Measurements from ENCODE around the gene ARMC9.
"Not testable (repeated sequence)": the region's sequence is repeated elsewhere in the genome, so short reads cannot be mapped to it uniquely, and the experiment has no call there.

The ARMC9 gene

DNA sequence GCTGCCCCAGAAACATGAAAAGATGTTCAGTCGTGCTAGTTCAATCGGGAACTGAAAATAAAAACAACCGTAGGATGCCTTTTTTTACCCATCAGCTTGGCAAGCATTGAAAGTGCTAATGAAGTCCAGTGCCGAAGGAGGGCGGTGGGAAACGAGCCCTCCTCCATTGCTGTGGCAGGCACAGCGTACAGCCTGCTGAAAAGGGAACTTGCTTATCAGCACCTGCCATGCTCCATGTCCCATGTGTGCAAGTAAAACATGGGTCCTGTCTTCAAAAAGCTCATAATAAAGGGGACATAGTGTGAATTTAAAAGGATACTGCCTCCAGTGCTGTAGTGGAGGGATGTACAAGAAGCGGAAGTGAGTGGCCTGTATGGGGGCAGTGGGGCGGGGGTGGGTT, 82.4 kb downstream of the ARMC9 start:
- no peak for DNase-seq (ENCODE audit: low read depth in 2 of 2)

DNA sequence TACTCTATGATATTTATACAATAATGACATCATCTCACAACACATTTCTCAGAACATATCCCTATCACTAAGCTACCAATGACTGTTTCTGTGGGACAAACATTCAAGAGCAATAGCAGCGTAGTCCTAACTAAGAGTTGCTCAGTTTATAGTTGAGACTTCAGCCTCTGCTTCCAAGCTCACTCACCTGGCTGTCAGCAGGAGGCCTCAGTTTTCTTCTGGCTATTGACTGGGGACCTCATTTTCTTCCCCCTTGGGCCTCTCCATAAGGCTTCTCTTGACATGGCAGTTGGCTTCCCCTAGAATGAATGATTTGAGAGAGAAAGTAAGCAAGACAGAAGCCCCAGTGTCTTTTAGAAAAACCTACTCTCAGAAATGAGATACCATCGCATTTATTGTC, 85.9 kb downstream of the ARMC9 start:
- DNase-seq (ENCODE audit: low read depth in 2 of 2) = no peak

DNA sequence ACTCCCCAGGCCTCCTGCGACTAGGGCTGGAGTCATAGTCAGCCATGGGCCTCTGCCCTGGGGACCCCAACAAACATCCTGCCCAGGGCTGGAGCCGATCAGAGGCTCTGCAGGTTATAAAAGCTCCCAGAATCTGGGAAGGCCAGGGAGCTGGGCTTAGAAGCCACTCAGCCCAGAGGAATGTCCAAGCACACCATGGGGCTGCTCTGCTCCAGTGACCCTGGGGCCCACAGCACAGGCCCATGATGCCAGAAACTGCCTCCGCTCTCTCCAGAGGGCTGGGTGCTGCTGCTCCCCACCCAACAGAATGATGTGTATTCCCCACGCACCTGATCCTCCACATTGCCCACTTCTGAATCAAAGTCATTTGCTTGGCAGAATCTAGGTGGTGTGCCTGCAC, 88.5 kb downstream of the ARMC9 start:
- no peak for DNase-seq (ENCODE audit: low read depth in 2 of 2)

DNA sequence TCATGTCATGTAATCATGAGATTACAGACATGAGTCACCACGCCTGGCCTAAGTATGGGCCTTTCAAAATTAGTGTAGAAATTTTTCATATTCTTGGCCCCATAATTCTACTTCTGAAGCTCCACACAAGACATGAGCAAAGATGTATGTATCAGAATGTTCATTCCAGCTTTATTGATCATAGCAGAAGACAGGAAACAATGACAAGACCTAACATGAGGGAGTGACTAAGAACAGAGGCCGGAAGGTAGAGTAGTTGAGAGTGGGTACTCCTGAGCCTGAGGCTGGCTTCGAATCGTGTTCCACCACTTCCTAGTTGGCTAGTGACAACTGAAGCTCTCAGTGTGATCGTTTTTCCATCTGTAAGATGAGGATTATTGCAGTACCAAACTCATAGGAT, 89.3 kb downstream of the ARMC9 start:
- no peak for DNase-seq (ENCODE audit: low read depth in 2 of 2)

DNA sequence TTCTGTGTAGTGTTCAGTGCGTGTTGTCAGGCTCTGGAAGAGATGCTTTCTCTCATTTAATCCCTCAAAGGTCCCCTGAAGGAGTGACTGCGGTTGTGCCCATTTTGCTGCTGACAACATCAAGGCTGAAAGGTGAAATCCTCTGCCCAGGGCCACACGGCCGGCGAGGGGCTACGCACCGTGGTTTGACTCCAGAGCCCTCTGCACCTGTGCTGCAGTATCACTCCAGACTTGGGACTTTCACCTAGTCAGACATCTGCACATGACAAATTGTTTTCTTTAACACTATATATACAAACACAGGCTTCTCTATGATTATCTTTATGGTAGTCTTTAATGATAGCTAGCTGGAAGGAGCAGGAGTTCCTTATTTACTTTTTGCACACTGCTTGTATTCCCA, 90.2 kb downstream of the ARMC9 start:
- no peak for DNase-seq (ENCODE audit: low read depth in 2 of 2)

DNA sequence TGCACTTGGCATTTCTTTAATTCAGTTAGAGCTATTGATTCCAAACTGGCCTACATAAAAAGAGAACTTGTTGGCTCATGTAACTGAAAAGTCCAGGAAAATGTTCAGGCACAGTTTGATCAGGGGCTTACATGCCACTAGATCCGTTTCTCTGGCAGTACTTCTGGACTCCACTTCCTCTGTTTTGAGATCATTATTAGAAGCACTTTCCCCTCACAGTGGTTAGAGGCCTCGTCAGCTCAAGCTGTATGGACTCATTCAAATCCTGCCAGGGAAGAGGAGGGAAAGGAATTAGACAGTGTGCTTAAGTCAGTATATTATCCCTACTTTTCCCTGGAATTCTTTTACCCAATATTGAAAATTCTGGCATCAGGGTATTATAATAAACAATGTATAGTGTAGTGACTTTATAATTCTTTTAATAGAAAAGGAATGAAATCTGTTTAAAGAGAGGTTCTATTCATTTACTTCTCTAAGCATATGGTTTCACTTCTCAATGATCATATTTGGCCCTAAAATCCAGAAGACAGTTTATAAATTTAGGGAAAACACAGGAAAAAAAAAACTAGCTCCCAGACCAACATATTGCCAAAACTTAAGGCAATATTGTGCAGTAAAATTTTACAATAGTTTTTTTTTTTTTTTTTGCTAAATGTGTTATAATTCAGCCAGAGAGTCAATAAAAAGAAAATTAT, 92.0 kb downstream of the ARMC9 start:
- no peak for DNase-seq (ENCODE audit: low read depth in 2 of 2)

DNA sequence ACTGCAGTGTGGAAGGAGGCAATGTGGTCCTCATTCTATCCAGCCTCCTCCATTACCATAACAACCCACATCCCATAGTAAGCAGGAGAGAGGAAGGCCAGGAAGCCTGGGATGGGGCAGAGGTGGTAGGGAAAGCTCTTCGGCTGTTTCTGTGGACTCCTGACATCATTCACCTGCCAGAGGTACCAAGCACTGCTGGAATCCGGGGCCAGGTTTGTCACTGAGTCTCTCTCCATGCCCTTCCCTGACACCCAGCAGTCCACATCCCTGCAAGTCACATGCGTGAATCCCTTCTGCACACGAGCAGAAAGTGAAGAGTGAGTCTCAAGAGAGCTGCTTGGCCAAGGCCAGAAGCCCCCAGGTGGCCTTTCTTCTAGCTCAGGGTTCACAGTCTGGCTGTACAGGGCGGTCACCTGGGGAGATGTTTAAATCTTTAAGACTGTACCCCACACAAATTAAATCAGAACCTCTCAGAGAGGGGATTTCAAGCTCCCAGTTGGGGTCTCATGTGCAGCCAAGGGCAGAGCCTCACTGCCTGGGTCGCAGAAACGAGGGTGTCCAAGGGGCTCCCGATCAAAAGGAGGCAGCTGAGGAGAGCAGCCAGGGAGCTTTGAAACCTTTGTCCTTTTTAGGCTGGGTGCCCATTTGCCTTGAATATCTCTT, 94.2 kb downstream of the ARMC9 start:
- no peak for DNase-seq (ENCODE audit: low read depth in 2 of 2)

DNA sequence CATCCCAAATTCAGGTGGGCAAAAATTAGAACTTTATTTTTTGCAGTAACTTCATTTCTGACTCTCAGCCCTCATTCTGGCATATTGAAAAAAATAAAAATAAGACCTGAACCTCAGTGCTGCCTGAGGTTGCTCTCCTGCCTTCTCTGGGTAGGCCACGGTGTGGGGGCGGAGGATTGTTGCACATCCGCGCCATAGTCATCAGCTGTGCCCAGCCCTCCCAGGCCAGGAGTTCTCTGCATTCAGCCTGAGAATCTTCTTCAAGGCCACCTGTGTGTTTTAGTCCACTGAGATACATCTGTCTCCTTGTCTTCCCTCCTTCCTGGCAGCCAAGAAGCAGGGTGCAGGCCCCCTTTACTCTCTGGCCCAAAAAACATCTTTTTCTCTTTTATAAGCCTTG, 94.7 kb downstream of the ARMC9 start:
- DNase-seq (ENCODE audit: low read depth in 2 of 2) = no peak

DNA sequence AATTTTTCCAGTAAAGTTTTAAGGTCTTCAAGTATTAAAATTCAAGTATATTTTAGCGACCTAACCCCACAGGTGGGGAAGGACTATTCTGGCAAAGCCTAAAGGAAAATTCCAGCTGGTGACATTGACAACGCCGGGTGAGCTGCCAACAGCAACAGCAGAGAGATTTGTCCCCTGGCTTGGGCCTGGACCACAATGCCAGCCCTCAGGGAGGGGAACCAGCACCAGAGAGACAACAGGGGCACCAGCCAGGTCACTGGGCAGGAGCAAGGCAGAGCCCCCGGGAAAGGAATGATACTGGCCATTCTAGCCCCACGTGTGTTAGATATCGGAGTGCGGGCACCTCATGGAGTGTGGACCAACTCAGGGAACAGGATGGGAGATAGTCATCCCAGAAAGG, 95.7 kb downstream of the ARMC9 start:
- no peak for DNase-seq (ENCODE audit: low read depth in 2 of 2)

DNA sequence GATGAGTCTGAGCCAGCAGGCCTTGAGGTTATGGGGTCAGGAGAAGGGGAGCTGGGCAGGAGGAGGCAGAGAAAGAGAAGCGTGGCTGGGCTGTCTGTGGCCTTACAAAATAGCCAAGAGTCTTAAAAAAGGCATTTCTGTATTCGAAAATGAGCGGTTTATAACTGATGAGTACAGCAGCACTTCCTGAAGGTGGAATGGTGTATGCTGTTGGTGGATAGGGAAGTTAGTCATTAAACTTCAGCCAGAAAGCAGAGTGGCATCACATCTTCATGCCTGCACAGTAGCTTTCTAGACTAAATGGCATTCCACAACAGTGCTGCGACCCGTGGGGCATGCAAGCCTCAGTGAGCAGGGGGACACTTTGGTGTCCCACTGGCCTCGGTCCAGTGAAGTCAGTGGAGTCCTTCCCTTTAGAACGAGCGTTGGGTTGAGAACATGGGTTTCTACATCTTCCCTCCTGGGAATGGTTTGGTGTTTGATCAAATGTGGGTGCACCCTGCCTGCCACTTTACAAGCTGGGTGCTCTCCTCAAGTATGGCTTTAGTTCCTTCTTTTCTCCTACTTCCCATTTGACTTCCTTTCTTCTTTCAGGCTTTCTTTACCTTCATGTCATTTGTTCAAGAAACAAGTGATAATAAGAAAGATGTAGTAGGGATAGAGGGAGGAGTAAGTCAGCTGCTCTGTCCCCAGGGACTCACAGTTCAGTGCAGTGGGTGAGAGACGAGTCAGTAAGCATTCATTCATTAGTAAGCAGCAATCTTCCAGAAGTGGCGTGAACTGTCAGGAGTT, 96.3 kb downstream of the ARMC9 start:
- no peak for DNase-seq (ENCODE audit: low read depth in 2 of 2)

DNA sequence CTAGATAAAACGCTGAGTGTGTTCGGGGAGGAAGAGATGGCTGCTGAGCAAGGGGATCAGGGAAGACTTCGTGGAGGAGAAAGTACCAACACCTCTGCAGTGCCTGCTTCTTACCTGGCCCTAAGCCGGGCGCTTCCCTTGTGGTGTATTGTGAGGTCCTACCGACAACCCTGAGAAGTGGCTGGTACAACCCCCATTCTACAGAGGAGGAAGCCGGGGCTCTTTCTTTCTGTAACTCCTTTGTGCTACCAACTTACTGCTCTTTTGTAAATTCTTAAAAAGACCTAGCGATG, 96.9 kb downstream of the ARMC9 start:
- DNase-seq (ENCODE audit: low read depth in 2 of 2) = no peak

DNA sequence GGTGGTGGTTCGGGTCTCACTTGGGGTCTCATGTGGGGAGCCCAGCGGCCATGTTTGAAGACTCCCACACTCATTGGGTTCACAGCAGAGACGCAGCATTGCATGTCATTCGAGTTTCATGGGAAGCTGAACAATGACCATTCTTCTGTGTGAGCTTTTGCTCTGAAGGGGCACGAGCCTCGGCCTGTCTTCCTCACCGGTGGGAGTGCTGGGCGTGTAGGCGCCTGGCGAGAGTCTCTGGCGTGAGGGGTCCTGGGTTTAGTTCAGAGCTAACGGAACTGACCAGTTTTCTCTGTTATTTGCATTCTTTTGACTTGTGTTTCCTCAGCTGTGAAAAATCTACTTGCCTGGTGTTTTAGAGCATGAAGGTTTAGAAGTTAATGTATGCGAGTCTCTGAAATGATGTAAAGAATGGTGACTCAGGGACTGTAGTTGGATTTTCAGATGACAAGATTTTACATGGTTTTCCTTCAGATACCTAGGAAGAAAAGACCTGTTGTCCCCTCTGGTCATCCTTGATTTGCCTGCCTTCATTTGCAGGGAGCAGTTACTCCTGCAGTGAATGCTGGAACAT, 98.1 kb downstream of the ARMC9 start:
- DNase-seq (ENCODE audit: low read depth in 2 of 2) = no peak

DNA sequence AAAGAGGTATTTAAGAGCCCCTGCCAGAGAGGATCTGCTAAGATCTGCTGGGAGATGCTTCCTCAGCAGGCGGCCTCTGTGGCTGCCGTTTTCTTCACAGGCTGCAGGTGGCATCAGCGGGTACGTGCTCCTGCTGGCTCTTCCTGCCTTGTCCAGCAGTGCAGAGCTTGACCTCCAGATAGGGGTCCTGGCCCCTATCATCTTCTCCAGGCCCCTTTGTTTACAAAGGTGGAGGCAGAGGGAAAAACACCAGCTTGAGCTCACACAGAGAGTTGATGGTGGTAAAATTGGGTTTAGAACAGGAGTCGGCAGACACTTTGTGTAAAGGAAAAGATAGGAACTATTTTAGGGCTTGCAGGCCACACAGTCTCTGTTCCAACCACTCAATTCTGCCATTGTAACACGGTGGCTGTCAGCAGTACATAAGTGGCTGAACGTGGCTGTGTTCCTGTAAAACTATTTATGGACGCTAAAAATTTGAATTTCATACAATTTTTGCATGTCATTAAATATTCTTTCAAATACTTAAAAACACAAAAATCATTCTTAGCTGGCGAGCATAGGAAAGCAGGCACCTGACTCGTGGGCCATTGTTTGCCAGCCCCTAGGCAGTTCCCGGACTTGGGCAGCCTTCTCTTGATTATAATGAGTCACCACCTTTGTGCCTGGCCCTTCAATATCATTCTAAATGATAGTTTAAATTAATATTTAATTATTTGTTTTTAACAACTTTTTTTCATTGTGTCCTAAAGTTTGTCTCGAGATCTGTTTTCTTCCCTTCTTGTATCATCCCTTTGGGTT, 98.9 kb downstream of the ARMC9 start:
- DNase-seq (ENCODE audit: low read depth in 2 of 2) = no peak

DNA sequence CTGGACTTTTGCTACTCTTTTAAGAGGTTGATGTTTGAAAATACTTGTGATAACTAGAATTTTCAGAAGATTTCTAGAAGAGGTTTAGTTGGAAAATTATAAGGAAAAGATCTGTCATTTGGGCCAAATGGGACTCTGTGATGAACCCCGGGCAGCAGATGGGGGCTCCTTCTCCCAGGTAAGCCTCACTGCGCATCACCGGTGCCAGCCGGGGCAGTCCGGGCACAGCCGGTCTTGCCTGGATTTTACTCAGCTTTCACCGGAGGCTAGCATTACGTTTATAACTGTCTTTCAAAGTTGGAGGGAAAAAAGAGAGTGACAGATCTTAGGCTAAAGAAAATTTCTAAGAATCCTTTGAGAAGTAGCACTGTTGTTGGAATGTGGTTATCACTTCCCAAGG, 99.7 kb downstream of the ARMC9 start:
- DNase-seq (ENCODE audit: low read depth in 2 of 2) = no peak

DNA sequence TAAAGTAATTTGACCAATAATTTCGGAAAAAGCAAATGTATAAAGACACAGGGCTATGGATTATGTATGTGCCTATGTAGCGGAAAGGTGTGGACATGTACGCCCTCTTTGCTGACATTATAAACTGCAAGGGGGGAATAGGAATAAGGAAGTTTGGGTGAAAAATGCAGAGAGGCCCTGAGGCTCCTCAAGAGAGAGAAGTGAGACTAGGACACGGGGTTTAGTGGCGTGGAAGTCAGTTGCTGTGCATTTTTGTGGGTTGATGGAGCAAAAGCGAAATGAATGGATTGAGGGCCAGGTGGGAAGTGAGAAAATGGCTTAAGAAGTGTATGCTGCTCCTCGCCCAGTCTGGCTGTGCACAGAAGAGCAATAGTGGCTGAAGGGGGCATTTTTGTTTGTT, 100.8 kb downstream of the ARMC9 start:
- no peak for DNase-seq (ENCODE audit: low read depth in 2 of 2)

DNA sequence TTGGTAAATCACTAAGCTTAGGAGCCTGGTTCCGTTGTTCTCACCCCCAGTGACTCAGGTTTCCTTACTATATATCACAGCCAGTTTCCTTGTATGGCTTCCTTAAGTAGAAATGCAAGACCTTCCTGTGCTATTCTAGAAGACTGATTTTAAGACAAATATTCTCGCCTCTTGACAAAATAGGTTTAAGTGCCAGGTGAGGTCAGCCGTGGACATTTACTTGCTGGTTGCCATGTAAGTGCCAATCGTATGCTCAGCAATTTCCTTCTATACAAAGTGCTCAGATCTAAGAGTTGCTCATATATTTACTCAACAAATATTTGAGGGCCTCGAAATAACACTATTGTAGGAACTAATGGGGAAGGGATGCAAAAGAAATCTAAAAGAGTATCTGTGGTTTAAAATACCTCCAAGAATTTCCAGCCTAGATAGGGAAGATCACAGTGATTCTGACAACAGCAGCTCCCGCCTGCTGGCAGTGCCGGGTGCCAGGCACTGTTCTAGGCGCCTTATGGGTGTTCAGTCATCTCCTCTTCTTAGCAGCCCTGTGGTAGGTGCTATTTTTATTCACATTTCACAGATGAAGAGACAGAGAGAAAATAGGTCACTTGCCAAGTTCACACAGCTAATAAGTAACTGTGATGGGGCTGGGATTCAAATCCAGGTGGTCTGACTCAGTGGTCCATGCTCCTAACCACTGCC, 101.7 kb downstream of the ARMC9 start:
- DNase-seq (ENCODE audit: low read depth in 2 of 2) = no peak

DNA sequence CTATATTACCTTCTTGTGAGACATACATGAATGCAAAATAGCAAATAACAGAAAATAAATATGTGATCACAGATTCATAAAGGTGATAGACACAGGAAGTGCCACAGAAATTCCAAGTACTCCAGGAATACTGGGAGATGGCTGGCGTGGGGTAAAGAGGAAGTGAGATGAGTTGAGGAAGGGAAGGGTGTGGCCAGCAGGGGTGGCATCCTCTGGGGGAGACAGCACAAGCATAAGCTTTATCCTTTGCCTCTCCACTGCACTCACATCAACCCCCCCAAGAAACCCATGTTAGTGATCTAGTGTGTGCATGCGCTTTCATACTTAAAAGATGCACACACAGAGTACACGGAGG, 102.3 kb downstream of the ARMC9 start:
- DNase-seq (ENCODE audit: low read depth in 2 of 2) = no peak

DNA sequence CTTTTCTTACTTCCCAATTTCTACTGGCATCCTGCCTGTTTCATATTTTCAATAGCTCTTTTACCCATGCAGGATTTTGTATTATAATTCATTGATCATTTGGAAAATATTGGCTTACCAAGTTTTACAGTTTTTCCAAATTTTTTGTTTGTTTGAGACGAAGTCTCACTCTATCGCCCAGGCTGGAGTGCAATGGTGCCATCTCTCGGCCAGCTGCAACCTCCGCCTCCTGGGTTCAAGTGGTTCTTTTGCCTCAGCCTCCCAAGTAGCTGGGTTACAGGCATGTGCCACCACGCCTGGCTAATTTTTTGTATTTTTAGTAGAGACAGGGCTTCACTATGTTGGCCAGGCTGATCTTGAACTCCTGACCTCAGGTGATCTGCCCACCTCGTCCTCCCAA, 105.8 kb downstream of the ARMC9 start:
- not testable (repeated sequence) for DNase-seq (ENCODE audit: low read depth in 2 of 2)

DNA sequence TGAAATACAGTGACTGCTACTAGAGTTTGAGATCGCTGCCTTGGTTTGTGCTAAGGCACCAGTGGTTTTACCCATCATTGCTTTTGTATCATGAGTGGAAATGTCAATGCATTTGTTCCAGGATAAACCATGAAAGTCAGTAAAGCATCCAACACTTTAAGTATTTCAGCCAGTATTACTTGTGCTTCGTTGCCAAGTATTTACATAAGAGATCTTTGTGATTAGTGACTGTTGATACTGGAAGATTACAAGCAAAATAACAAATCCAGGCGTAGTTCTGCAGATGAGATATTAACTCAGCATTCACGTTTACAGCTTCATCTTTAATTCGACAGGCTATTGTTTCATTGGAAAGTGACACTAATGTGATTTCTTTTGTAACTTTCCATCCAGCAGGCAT, 106.8 kb downstream of the ARMC9 start:
- no peak for DNase-seq (ENCODE audit: low read depth in 2 of 2)

DNA sequence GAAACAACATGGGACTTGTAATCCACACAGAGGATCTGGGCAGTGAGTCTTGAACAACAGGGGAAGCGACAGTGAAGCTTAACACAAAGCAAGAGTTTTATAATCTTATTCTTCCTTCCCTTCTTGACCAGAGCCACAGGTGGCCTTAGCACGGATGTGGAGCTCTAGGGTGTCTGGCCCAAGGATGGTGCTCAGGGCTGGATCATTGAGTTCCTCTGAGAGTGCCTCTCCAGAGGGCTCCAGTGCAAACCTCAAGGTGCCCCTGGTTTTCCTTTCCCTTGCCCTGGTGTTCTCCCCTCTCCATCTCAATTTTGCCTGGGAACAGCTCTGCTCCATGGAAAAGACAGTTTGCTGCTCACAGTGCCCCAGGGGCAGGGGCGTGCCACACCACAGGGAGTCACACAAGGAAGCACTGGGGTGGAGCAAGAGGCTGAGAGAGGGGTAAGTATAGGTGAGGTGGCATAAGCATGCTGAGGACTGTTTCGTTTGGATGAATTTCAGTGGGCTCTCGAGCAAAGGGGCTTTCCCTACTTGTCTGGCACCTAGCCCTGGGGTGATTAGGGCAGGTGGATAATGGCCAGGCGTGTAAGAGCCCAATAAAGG, 108.5 kb downstream of the ARMC9 start:
- DNase-seq (ENCODE audit: low read depth in 2 of 2) = no peak

DNA sequence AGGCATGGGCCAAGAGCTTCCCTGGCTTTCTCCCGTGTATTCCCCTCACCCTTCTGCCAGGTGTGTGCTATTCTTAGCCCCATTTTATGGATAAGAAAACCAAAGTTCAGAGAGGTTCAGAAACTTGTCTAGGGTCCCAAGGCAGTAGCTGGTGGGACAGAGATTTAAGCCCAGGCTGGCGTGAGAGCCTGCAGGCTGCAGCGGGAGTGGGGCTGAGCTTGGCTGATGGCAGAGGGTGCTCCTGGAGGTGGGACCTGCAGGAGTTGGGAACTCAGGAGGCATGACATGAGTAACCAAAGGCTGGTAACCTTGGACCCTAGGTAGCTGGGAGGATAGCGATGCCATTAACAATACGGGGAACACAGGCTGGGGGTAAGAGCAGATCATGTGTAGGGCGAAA, 109.8 kb downstream of the ARMC9 start:
- DNase-seq (ENCODE audit: low read depth in 2 of 2) = no peak

Measured in stimulated activated CD8-positive, alpha-beta memory T cell treated with anti-CD3 and anti-CD28 coated beads, Interleukin-7, amount 100 ng/mL, for 4 hours (primary cell).